Neutrophil (primary cell): Measurements from ENCODE around the gene CYP2F1.
"Not testable (repeated sequence)": the region's sequence is repeated elsewhere in the genome, so short reads cannot be mapped to it uniquely, and the experiment has no call there.

Source experiments
- H3K27ac ChIP-seq: fragments of 200-600 bp; sonication (generic); 2 replicates; pipeline ENCODE4 v1.5.1; 2016; ENCODE audit warnings: mild to moderate bottlenecking, moderate library complexity
- H3K27me3 ChIP-seq: fragments of 200-600 bp; sonication (generic); 2 replicates; pipeline ENCODE4 v1.6.0; 2016; ENCODE audit warnings: mild to moderate bottlenecking
- H3K36me3 ChIP-seq: fragments of 200-600 bp; sonication (generic); 2 replicates; pipeline ENCODE4 v1.5.1; 2017
- H3K4me1 ChIP-seq, 2 experiments: fragments of 200-600 bp in 1 of 2; sonication (generic) in 1 of 2; 1 replicate in 1 of 2; 2 replicates in 1 of 2; pipeline versions ENCODE4 v1.5.1 to v1.6.1; 2013 to 2016; ENCODE audit warnings: low read depth in 1 of 2, low read length in 1 of 2, mild to moderate bottlenecking in 1 of 2, moderate library complexity in 1 of 2; ENCODE audit not compliant: control insufficient read depth in 1 of 2, insufficient read depth in 1 of 2
- H3K4me3 ChIP-seq, 2 experiments: fragments of 200-600 bp in 1 of 2; sonication (generic) in 1 of 2; 1 replicate in 1 of 2; 2 replicates in 1 of 2; pipeline ENCODE4 v1.5.1; 2013 to 2016; ENCODE audit warnings: low read depth in 1 of 2, low read length in 1 of 2, mild to moderate bottlenecking in 1 of 2, moderate library complexity in 1 of 2
- H3K9me3 ChIP-seq: fragments of 200-600 bp; sonication (generic); 2 replicates; pipeline ENCODE4 v1.5.1; 2016
- TF ChIP-seq, protein P1 (sequence below): fragments of 200-600 bp; sonication (generic); IDR thresholded peaks from 2 replicates; pipeline ENCODE4 v1.5.1; 2016; ENCODE audit warnings: antibody characterized with exemption

Gene CYP2F1

GRCh38 chr19:41123716-41124294 is 9.6 kb downstream of the CYP2F1 start:
- TF ChIP-seq, protein P1, sequence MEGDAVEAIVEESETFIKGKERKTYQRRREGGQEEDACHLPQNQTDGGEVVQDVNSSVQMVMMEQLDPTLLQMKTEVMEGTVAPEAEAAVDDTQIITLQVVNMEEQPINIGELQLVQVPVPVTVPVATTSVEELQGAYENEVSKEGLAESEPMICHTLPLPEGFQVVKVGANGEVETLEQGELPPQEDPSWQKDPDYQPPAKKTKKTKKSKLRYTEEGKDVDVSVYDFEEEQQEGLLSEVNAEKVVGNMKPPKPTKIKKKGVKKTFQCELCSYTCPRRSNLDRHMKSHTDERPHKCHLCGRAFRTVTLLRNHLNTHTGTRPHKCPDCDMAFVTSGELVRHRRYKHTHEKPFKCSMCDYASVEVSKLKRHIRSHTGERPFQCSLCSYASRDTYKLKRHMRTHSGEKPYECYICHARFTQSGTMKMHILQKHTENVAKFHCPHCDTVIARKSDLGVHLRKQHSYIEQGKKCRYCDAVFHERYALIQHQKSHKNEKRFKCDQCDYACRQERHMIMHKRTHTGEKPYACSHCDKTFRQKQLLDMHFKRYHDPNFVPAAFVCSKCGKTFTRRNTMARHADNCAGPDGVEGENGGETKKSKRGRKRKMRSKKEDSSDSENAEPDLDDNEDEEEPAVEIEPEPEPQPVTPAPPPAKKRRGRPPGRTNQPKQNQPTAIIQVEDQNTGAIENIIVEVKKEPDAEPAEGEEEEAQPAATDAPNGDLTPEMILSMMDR = no peak
- Histone ChIP-seq H3K9me3 (no peaks in the 10 kb centered on the region), H3K4me1 (no peaks in the 10 kb centered on the region), H3K27me3 (peaks cover 24% of the 10 kb centered on the region), H3K36me3 (no peaks in the 10 kb centered on the region), H3K4me3 (no peak overlapping the region), H3K27ac (no peak overlapping the region)

DNA sequence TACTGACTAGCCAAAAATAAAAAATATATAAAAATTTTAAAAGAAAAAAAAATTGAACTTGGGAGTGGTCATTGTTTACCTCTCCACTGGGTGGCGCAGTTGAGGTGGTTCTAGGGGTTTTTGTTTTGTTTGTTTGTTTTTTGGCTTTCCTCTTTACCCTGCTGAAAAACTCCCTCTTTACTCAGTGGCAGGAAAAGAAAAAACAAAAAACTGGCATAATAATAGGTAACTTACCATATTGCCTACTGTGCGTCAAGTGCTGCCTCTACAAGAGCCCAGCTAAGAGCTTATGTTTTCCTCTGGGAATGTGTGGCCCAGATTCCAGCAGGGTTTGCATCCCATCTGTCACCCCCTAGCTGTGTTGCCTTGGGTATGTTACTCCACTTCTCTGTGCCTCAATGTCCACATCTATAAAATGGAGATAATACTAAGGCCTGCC is 12.6 kb downstream of the CYP2F1 start:
- not testable (repeated sequence) for H3K36me3 ChIP-seq, H3K27ac ChIP-seq, H3K4me3 ChIP-seq, H3K4me1 ChIP-seq, H3K9me3 ChIP-seq
- peaks cover 41% of the 10 kb centered on the region for H3K27me3 ChIP-seq
- TF ChIP-seq, protein P1 = peak; percentile 29

- peaks cover 47% of the 10 kb centered on the region for H3K27me3 ChIP-seq
- H3K27ac ChIP-seq, H3K9me3 ChIP-seq, H3K36me3 ChIP-seq, H3K4me1 ChIP-seq, H3K4me3 ChIP-seq: not testable (repeated sequence)
Measured at GRCh38 chr19:41127362-41127761, 13.1 kb downstream of the CYP2F1 start.

DNA sequence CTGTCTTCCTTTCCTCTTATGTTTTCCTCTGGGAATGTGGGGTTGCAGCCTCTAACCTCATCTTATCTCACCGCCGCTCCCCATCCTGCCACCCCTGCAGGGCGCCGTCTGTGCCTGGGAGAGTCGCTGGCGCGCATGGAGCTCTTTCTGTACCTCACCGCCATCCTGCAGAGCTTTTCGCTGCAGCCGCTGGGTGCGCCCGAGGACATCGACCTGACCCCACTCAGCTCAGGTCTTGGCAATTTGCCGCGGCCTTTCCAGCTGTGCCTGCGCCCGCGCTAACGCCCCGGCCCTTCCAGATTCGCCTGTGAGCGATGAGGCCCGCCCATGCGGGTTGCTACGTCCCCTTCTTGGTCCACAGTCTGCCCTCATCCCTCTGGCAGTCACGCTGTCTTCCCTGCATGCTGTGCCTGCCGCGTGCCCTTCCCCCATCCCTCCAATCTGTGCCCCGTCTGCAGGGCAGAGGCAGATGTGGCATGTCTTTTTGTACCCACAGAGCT is 13.6 kb downstream of the CYP2F1 start:
- not testable (repeated sequence) for H3K4me3 ChIP-seq, H3K9me3 ChIP-seq, H3K4me1 ChIP-seq, H3K36me3 ChIP-seq, H3K27ac ChIP-seq
- H3K27me3 ChIP-seq = peaks cover 52% of the 10 kb centered on the region

GRCh38 chr19:41128692-41129091 is 14.5 kb downstream of the CYP2F1 start:
- H3K9me3 ChIP-seq = no peaks in the 10 kb centered on the region
- TF ChIP-seq, protein P1 = no peak
- H3K4me1 ChIP-seq = no peaks in the 10 kb centered on the region
- H3K4me3 ChIP-seq = no peak overlapping the region
- H3K36me3 ChIP-seq = no peaks in the 10 kb centered on the region
- no peak overlapping the region for H3K27ac ChIP-seq
- H3K27me3 ChIP-seq = peaks cover 60% of the 10 kb centered on the region

DNA sequence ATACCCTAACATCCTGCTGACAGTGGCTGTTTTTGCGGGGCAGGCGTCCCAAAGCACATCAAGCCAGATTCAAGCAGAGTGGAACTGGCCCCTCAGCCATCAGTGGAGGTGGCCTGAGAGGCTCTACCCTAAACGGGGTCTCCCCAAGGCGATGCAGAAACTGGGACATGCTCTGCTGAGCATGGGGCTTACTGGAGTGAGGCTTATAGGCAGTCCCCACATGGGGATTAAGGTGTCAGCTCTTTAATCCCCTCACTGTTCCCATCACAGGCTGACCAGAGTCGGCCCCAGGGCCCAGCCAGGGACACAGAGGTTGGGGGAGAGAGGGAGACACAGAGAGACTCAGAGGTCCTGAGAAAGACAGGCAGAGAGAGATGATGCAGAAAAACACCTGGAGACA is 17.0 kb downstream of the CYP2F1 start:
- no peaks in the 10 kb centered on the region for H3K9me3 ChIP-seq
- peaks cover 85% of the 10 kb centered on the region for H3K27me3 ChIP-seq
- no peak overlapping the region for H3K27ac ChIP-seq
- no peak overlapping the region for H3K4me3 ChIP-seq
- H3K36me3 ChIP-seq = no peaks in the 10 kb centered on the region
- TF ChIP-seq, protein P1 = no peak
- H3K4me1 ChIP-seq = peaks cover 0 to 5% of the 10 kb centered on the region in 2 experiments
